PC-9 (cell line): ENCODE data around the gene SUPT5H. TPM values are rescaled to one million over a fixed set of nuclear protein-coding genes. Genes with fewer than 3 reads are reported as not detected.

Source experiments
- BruUV-seq: library from RNA; stranded (reverse); fragments of 400-500 nt; replicated peaks from 2 replicates; lab custom pipeline; 2021; lab: Mats Ljungman, UMichigan
- CTCF ChIA-PET: fragments of 300-600 bp; sonication (Branson Sonifier 250); formaldehyde crosslinking; loops from one replicate; lab custom pipeline; 2022; ENCODE audit warnings: antibody characterized with exemption; lab: Charles Lee
- POLR2A ChIA-PET: fragments of 300-600 bp; sonication (Branson Sonifier 250); formaldehyde crosslinking; loops from one replicate; lab custom pipeline; 2022; ENCODE audit warnings: antibody characterized with exemption; ENCODE audit not compliant: unreplicated experiment; lab: Charles Lee
- DNase-seq, 2 experiments: peaks; one replicate each; pipeline versions ENCODE4 v3.0.0 to v3.0.0-alpha.2; 2015 to 2022; ENCODE audit warnings: mixed read lengths in 1 of 2
- H2AFZ ChIP-seq: fragments of 200-600 bp; sonication (generic); 2 replicates; pipeline ENCODE4 v1.8.1; 2017; ENCODE audit warnings: antibody characterized with exemption
- H3F3A ChIP-seq: fragments of 200-600 bp; sonication (generic); 2 replicates; pipeline ENCODE4 v1.8.1; 2017; ENCODE audit warnings: antibody characterized with exemption, mild to moderate bottlenecking, low read depth; ENCODE audit not compliant: insufficient read depth
- H3K27ac ChIP-seq: fragments of 200-600 bp; sonication (generic); 2 replicates; pipeline ENCODE4 v1.6.1; 2016; ENCODE audit warnings: mixed run types
- H3K27me3 ChIP-seq: fragments of 200-600 bp; sonication (generic); 2 replicates; pipeline ENCODE4 v1.6.1; 2016; ENCODE audit warnings: low read depth, mixed run types; ENCODE audit not compliant: insufficient read depth
- H3K36me3 ChIP-seq: fragments of 200-600 bp; sonication (generic); 2 replicates; pipeline ENCODE4 v1.6.1; 2016; ENCODE audit warnings: low read depth, mixed run types
- H3K4me1 ChIP-seq: fragments of 200-600 bp; sonication (generic); replicated peaks from 2 replicates; pipeline ENCODE4 v1.6.1; 2016; ENCODE audit warnings: mixed run types; ENCODE audit not compliant: insufficient read depth
- H3K4me2 ChIP-seq: fragments of 200-600 bp; sonication (generic); 2 replicates; pipeline ENCODE4 v1.6.1; 2017; ENCODE audit warnings: mixed run types
- H3K4me3 ChIP-seq: fragments of 200-600 bp; sonication (generic); 2 replicates; pipeline ENCODE4 v1.6.1; 2016; ENCODE audit warnings: mixed run types
- H3K79me2 ChIP-seq: fragments of 200-600 bp; sonication (generic); 2 replicates; pipeline ENCODE4 v1.6.1; 2017; ENCODE audit warnings: low read depth, mixed run types
- H3K9me2 ChIP-seq: fragments of 200-600 bp; sonication (generic); 2 replicates; pipeline ENCODE4 v1.8.1; 2017; ENCODE audit warnings: mild to moderate bottlenecking; ENCODE audit not compliant: insufficient read depth
- H3K9me3 ChIP-seq: fragments of 200-600 bp; sonication (generic); 2 replicates; pipeline ENCODE4 v1.8.1; 2016; ENCODE audit warnings: low read depth; ENCODE audit not compliant: insufficient read depth
- H4K20me1 ChIP-seq: fragments of 200-600 bp; sonication (generic); 2 replicates; pipeline ENCODE4 v1.8.1; 2017; ENCODE audit not compliant: insufficient read depth
- EZH2 ChIP-seq: fragments of 200-600 bp; sonication (generic); IDR thresholded peaks from 2 replicates; pipeline ENCODE4 v1.8.0; 2017; ENCODE audit warnings: antibody characterized with exemption, low read depth
- intact Hi-C: fragments of 100-400 bp; cut with micrococcal nuclease; formaldehyde crosslinking; loops from one replicate; pipeline ENCODE4 v1.10.0; 2022; ENCODE audit not compliant: unreplicated experiment
- total RNA-seq: library from RNA; stranded (reverse); gene quantifications from 2 replicates; pipeline ENCODE4 v1.2.3, GENCODE V29; 2021
- TF ChIP-seq, protein P1 (sequence below): fragments of 200-600 bp; sonication (generic); conservative IDR thresholded peaks from 2 replicates; pipeline ENCODE4 v1.6.1; 2017; ENCODE audit warnings: mixed run types, antibody characterized with exemption, mild to moderate bottlenecking, moderate library complexity

Gene SUPT5H
- total RNA-seq, 1 experiment from 2014 or later = 118 TPM

DNA sequence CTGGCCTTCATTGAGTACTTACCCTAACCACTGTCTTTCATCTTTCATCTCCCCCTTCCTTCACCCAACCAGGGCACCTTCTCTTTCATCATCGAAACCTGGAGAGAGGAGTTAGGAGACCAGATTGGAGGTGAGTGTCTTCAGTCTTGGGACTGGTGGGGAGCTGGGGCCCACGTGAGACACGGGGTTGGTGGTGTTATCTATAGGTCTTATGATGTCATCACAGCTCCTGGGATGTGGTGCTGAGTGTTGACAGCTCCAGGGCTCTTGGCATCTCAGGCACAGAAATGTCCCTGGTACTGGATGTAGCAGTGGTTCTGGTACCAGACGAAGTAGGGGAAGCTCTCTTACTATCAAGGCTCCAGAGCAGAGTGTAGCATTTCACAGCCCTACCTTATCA, 55.2 kb downstream of the SUPT5H start:
- TF ChIP-seq, protein P1, sequence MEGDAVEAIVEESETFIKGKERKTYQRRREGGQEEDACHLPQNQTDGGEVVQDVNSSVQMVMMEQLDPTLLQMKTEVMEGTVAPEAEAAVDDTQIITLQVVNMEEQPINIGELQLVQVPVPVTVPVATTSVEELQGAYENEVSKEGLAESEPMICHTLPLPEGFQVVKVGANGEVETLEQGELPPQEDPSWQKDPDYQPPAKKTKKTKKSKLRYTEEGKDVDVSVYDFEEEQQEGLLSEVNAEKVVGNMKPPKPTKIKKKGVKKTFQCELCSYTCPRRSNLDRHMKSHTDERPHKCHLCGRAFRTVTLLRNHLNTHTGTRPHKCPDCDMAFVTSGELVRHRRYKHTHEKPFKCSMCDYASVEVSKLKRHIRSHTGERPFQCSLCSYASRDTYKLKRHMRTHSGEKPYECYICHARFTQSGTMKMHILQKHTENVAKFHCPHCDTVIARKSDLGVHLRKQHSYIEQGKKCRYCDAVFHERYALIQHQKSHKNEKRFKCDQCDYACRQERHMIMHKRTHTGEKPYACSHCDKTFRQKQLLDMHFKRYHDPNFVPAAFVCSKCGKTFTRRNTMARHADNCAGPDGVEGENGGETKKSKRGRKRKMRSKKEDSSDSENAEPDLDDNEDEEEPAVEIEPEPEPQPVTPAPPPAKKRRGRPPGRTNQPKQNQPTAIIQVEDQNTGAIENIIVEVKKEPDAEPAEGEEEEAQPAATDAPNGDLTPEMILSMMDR = no peak
- TF ChIP-seq EZH2 = no peak
- Histone ChIP-seq H3K9me2 (no peaks in the 10 kb centered on the region), H3K36me3 (no peaks in the 10 kb centered on the region), H3K4me3 (no peak overlapping the region), H3K4me2 (no peak overlapping the region), H3F3A (peaks cover 6% of the 10 kb centered on the region; the same call in 1 of the 2 replicates), H3K27ac (no peak overlapping the region), H3K27me3 (peaks cover 55% of the 10 kb centered on the region), H4K20me1 (no peaks in the 10 kb centered on the region), H2AFZ (no peak overlapping the region), H3K4me1 (no peaks in the 10 kb centered on the region), H3K79me2 (no peaks in the 10 kb centered on the region), H3K9me3 (no peaks in the 10 kb centered on the region)
- CTCF ChIA-PET = no interaction called here
- intact Hi-C loops = no loop called here
- POLR2A ChIA-PET = interaction anchor here (0.6 kb wide), 1 partner anchor 86 kb away, joined by 6 read pairs; no protein-coding TSS in a partner anchor
- DNase-seq = no peak
- BruUV-seq = no TSS peak

DNA sequence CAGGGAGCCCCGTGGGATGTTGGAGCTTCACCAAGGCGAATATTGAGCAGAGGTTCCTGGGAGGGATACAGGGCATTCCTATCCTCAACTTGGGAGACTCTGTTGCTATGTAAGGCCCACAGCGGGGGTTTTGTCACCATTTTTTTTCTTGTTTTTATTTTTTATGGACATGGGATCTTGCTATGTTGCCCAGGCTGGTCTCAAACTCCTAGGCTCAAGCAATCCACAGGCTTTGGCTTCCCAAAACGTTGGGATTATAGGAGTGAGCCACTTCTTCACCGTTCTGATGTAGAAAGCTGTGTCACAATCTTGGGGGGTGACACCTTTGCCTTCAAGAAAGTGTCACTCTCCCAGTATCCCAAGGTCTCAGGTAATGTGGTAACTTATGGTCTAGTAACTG, 56.0 kb downstream of the SUPT5H start:
- no peaks in the 10 kb centered on the region for H3K36me3 ChIP-seq
- no peaks in the 10 kb centered on the region for H3K9me3 ChIP-seq
- H3K27ac ChIP-seq = no peak overlapping the region
- H3K4me1 ChIP-seq = no peaks in the 10 kb centered on the region
- H3K79me2 ChIP-seq = no peaks in the 10 kb centered on the region
- TF ChIP-seq, protein P1 = no peak
- TF ChIP-seq EZH2 = no peak
- CTCF ChIA-PET = no interaction called here
- DNase-seq = no peak
- POLR2A ChIA-PET = no interaction called here
- H3K4me3 ChIP-seq = no peak overlapping the region
- no TSS peak for BruUV-seq
- H4K20me1 ChIP-seq = no peaks in the 10 kb centered on the region
- H2AFZ ChIP-seq = no peak overlapping the region
- peaks cover 59% of the 10 kb centered on the region for H3K27me3 ChIP-seq
- H3K4me2 ChIP-seq = no peak overlapping the region
- no peaks in the 10 kb centered on the region for H3K9me2 ChIP-seq
- H3F3A ChIP-seq = peaks cover 8% of the 10 kb centered on the region; the same call in 1 of the 2 replicates
- intact Hi-C loops = no loop called here

DNA sequence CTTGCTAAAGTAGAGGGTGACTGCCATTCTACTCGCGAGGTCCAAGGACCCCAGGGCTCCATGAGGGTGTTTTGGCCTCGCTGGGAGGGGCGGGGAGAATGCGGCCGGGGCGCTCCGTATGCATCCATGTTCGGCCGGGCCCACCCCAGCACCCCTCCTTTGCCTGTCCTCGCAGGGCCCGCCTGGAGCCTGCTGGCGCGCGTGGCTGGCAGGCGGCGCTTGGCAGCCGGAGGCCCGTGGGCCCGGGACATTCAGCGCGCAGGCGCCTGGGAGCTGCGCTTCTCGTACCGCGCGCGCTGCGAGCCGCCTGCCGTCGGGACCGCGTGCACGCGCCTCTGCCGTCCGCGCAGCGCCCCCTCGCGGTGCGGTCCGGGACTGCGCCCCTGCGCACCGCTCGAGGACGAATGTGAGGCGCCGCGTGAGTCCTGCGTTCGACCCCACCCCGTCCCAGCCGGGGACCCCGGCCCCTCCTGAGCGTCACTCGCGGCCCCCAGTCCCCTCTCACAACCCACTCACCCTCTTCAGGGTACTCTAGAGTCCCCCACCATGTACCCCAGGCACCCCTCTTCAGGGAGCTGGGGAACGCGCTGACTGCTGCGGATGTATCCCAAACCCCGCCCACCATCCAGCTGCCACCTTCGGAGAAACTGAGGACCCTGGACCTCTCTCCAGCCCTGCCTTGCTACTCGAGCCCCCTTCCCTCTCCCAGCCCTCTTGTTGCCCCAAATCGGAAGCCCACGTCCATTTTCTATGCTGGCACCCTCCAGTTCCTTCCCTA, 57.4 kb downstream of the SUPT5H start:
- Histone ChIP-seq H3K27me3 (peaks cover 61% of the 10 kb centered on the region), H3K4me3 (no peak overlapping the region), H3K4me2 (peak overlapping the region; percentile 42; the same call in 1 of the 2 replicates), H2AFZ (no peak overlapping the region), H3K9me3 (no peaks in the 10 kb centered on the region), H3F3A (peaks cover 4% of the 10 kb centered on the region; the same call in 1 of the 2 replicates), H3K27ac (no peak overlapping the region), H3K36me3 (no peaks in the 10 kb centered on the region), H4K20me1 (no peaks in the 10 kb centered on the region), H3K79me2 (no peaks in the 10 kb centered on the region), H3K4me1 (no peaks in the 10 kb centered on the region), H3K9me2 (no peaks in the 10 kb centered on the region)
- ChIA-PET POLR2A (no interaction called here), CTCF (interaction anchor here (0.6 kb wide), 1 partner anchor 380 kb away, joined by 6 read pairs; no protein-coding TSS in a partner anchor)
- DNase-seq = peak in 1 of 2 experiments; percentile 62
- BruUV-seq = no TSS peak
- intact Hi-C loops = no loop called here
- TF ChIP-seq, protein P1 = peak; percentile 75
- no peak for TF ChIP-seq EZH2
